Measurements from ENCODE around the gene TERC. TPM values are rescaled to one million over a fixed set of nuclear protein-coding genes. Genes with fewer than 3 reads are reported as not detected.

Gene TERC
- total and polyA plus RNA-seq, 4 experiments from 2014 or later, result 0.53 to 15.7 (median 15.6) TPM; not detected in 1

GRCh38 chr3:169758359-169758994 lies 6.4 kb downstream of the TERC start:
- peaks cover 0 to 1% (median 0%) of the 10 kb centered on the region in 8 donors for H3K9me3 Mint-ChIP-seq
- DNase-seq, result no peak
- Histone ChIP-seq H3K27me3 (ENCODE audit: insufficient read depth, low read length) (no peaks in the 10 kb centered on the region), H3K4me1 (ENCODE audit: insufficient read depth, low read length) (peaks cover 27% of the 10 kb centered on the region), H3K36me3 (ENCODE audit: insufficient read depth, low read length) (no peaks in the 10 kb centered on the region), H3K4me3 (ENCODE audit: low read length in 2 of 2) (no peak overlapping the region), H3K9me3 (ENCODE audit: control insufficient read depth in 1 of 2, low read length in 2 of 2) (no peaks in the 10 kb centered on the region), H3K27ac (ENCODE audit: low read depth, low read length) (no peak overlapping the region)
- intact Hi-C loops (cut with micrococcal nuclease), result no loop called here
- peak overlapping the region in 2 of 7 donors; percentile 19 to 31 for H3K27ac Mint-ChIP-seq
- H3K36me3 Mint-ChIP-seq, result peaks cover 0 to 1% of the 10 kb centered on the region in 2 donors
- ChIA-PET CTCF (ENCODE audit: partially characterized antibody) (no interaction called here), POLR2A (ENCODE audit: partially characterized antibody) (interaction anchor here (1.5 kb wide), 1 partner anchor 208 kb away, joined by 7 read pairs; the partner anchor contains the start of gene SEC62)
- H3K27me3 Mint-ChIP-seq, result peaks cover 0 to 1% of the 10 kb centered on the region in 2 donors
- H3K4me1 Mint-ChIP-seq, result peaks cover 12 to 24% (median 18%) of the 10 kb centered on the region in 4 donors
- H3K4me3 Mint-ChIP-seq, result no peak overlapping the region

GRCh38 chr3:169755488-169755887 lies 9.4 kb downstream of the TERC start:
- Mint-ChIP-seq H3K36me3 (no peaks in the 10 kb centered on the region), H3K4me3 (no peak overlapping the region), H3K27me3 (peaks cover 6% of the 10 kb centered on the region in 2 donors), H3K27ac (no peak overlapping the region), H3K4me1 (peaks cover 10 to 17% (median 11%) of the 10 kb centered on the region in 4 donors), H3K9me3 (no peaks in the 10 kb centered on the region)
- DNase-seq, result no peak
- POLR2A ChIA-PET (ENCODE audit: partially characterized antibody), result no interaction called here
- intact Hi-C loops (cut with micrococcal nuclease), result no loop called here
- Histone ChIP-seq H3K36me3 (ENCODE audit: insufficient read depth, low read length) (no peaks in the 10 kb centered on the region), H3K4me3 (ENCODE audit: low read length in 2 of 2) (no peak overlapping the region), H3K27me3 (ENCODE audit: insufficient read depth, low read length) (no peaks in the 10 kb centered on the region), H3K27ac (ENCODE audit: low read depth, low read length) (no peak overlapping the region), H3K9me3 (ENCODE audit: control insufficient read depth in 1 of 2, low read length in 2 of 2) (no peaks in the 10 kb centered on the region), H3K4me1 (ENCODE audit: insufficient read depth, low read length) (peaks cover 20% of the 10 kb centered on the region)
- CTCF ChIA-PET (ENCODE audit: partially characterized antibody), result no interaction called here

- Mint-ChIP-seq H3K9me3 (no peaks in the 10 kb centered on the region), H3K4me3 (no peak overlapping the region), H3K27ac (no peak overlapping the region), H3K27me3 (peaks cover 6% of the 10 kb centered on the region in 2 donors), H3K36me3 (no peaks in the 10 kb centered on the region), H3K4me1 (peaks cover 9 to 14% (median 10%) of the 10 kb centered on the region in 4 donors)
- intact Hi-C loops (cut with micrococcal nuclease), result no loop called here
- Histone ChIP-seq H3K9me3 (ENCODE audit: control insufficient read depth in 1 of 2, low read length in 2 of 2) (no peaks in the 10 kb centered on the region), H3K36me3 (ENCODE audit: insufficient read depth, low read length) (no peaks in the 10 kb centered on the region), H3K4me1 (ENCODE audit: insufficient read depth, low read length) (peaks cover 15% of the 10 kb centered on the region), H3K4me3 (ENCODE audit: low read length in 2 of 2) (no peak overlapping the region), H3K27ac (ENCODE audit: low read depth, low read length) (no peak overlapping the region), H3K27me3 (ENCODE audit: insufficient read depth, low read length) (no peaks in the 10 kb centered on the region)
- ChIA-PET CTCF (ENCODE audit: partially characterized antibody) (no interaction called here), POLR2A (ENCODE audit: partially characterized antibody) (interaction anchor here (0.9 kb wide), 1 partner anchor 10 kb away, joined by 4 read pairs; the partner anchor contains the start of gene TERC)
- DNase-seq, result no peak
Measured at GRCh38 chr3:169754711-169755110, 10.1 kb downstream of the TERC start.

- Mint-ChIP-seq H3K27me3 (peaks cover 23% of the 10 kb centered on the region in 2 donors), H3K4me1 (peaks cover 0 to 4% (median 0%) of the 10 kb centered on the region in 4 donors), H3K27ac (no peak overlapping the region), H3K9me3 (no peaks in the 10 kb centered on the region), H3K36me3 (no peaks in the 10 kb centered on the region), H3K4me3 (no peak overlapping the region)
- H3K9me3 ChIP-seq (ENCODE audit: control insufficient read depth in 1 of 2, low read length in 2 of 2), result no peaks in the 10 kb centered on the region
- CTCF ChIA-PET (ENCODE audit: partially characterized antibody), result no interaction called here
- no peaks in the 10 kb centered on the region for H3K4me1 ChIP-seq (ENCODE audit: insufficient read depth, low read length)
- H3K36me3 ChIP-seq (ENCODE audit: insufficient read depth, low read length), result no peaks in the 10 kb centered on the region
- DNase-seq, result no peak
- no peak overlapping the region for H3K27ac ChIP-seq (ENCODE audit: low read depth, low read length)
- intact Hi-C loops (cut with micrococcal nuclease), result no loop called here
- no peak overlapping the region for H3K4me3 ChIP-seq (ENCODE audit: low read length in 2 of 2)
- POLR2A ChIA-PET (ENCODE audit: partially characterized antibody), result no interaction called here
- no peaks in the 10 kb centered on the region for H3K27me3 ChIP-seq (ENCODE audit: insufficient read depth, low read length)
Measured at GRCh38 chr3:169751875-169752274, 13.0 kb downstream of the TERC start.

GRCh38 chr3:169750665-169751064 lies 14.2 kb downstream of the TERC start:
- Mint-ChIP-seq H3K4me1 (peaks cover 0 to 4% (median 0%) of the 10 kb centered on the region in 4 donors), H3K4me3 (no peak overlapping the region), H3K27me3 (peaks cover 29 to 32% of the 10 kb centered on the region in 2 donors)

GRCh38 chr3:169748670-169749069 lies 16.2 kb downstream of the TERC start:
- Mint-ChIP-seq H3K4me1 (peaks cover 0 to 4% (median 0%) of the 10 kb centered on the region in 4 donors), H3K27ac (no peak overlapping the region), H3K9me3 (no peaks in the 10 kb centered on the region), H3K27me3 (peaks cover 29 to 31% of the 10 kb centered on the region in 2 donors), H3K36me3 (no peaks in the 10 kb centered on the region), H3K4me3 (no peak overlapping the region)
- H3K4me3 ChIP-seq (ENCODE audit: low read length in 2 of 2), result no peak overlapping the region
- H3K9me3 ChIP-seq (ENCODE audit: control insufficient read depth in 1 of 2, low read length in 2 of 2), result no peaks in the 10 kb centered on the region
- H3K27me3 ChIP-seq (ENCODE audit: insufficient read depth, low read length), result no peaks in the 10 kb centered on the region
- H3K36me3 ChIP-seq (ENCODE audit: insufficient read depth, low read length), result no peaks in the 10 kb centered on the region
- DNase-seq, result no peak
- POLR2A ChIA-PET (ENCODE audit: partially characterized antibody), result no interaction called here
- intact Hi-C loops (cut with micrococcal nuclease), result loop anchor here (10.0 kb wide), 1 partner anchor 884 kb away; no protein-coding TSS in a partner anchor
- no peak overlapping the region for H3K27ac ChIP-seq (ENCODE audit: low read depth, low read length)
- CTCF ChIA-PET (ENCODE audit: partially characterized antibody), result no interaction called here
- no peaks in the 10 kb centered on the region for H3K4me1 ChIP-seq (ENCODE audit: insufficient read depth, low read length)

More at GRCh38 chr3:169750665-169751064, 14.2 kb downstream of the TERC start:
- intact Hi-C loops (cut with micrococcal nuclease), result no loop called here
- no peaks in the 10 kb centered on the region for H3K9me3 Mint-ChIP-seq
- Histone ChIP-seq H3K27me3 (ENCODE audit: insufficient read depth, low read length) (no peaks in the 10 kb centered on the region), H3K4me1 (ENCODE audit: insufficient read depth, low read length) (no peaks in the 10 kb centered on the region), H3K36me3 (ENCODE audit: insufficient read depth, low read length) (no peaks in the 10 kb centered on the region), H3K27ac (ENCODE audit: low read depth, low read length) (no peak overlapping the region), H3K9me3 (ENCODE audit: control insufficient read depth in 1 of 2, low read length in 2 of 2) (no peaks in the 10 kb centered on the region), H3K4me3 (ENCODE audit: low read length in 2 of 2) (no peak overlapping the region)
- no peak for DNase-seq
- H3K27ac Mint-ChIP-seq, result no peak overlapping the region
- CTCF ChIA-PET (ENCODE audit: partially characterized antibody), result no interaction called here
- H3K36me3 Mint-ChIP-seq, result no peaks in the 10 kb centered on the region
- POLR2A ChIA-PET (ENCODE audit: partially characterized antibody), result no interaction called here

GRCh38 chr3:169746924-169747323 lies 17.9 kb downstream of the TERC start:
- ChIA-PET POLR2A (ENCODE audit: partially characterized antibody) (no interaction called here), CTCF (ENCODE audit: partially characterized antibody) (no interaction called here)
- H3K4me3 Mint-ChIP-seq, result no peak overlapping the region
- peaks cover 0 to 4% (median 0%) of the 10 kb centered on the region in 4 donors for H3K4me1 Mint-ChIP-seq
- Histone ChIP-seq H3K4me3 (ENCODE audit: low read length in 2 of 2) (no peak overlapping the region), H3K4me1 (ENCODE audit: insufficient read depth, low read length) (no peaks in the 10 kb centered on the region), H3K27me3 (ENCODE audit: insufficient read depth, low read length) (no peaks in the 10 kb centered on the region), H3K9me3 (ENCODE audit: control insufficient read depth in 1 of 2, low read length in 2 of 2) (no peaks in the 10 kb centered on the region), H3K27ac (ENCODE audit: low read depth, low read length) (no peak overlapping the region), H3K36me3 (ENCODE audit: insufficient read depth, low read length) (no peaks in the 10 kb centered on the region)
- H3K27me3 Mint-ChIP-seq, result peaks cover 25 to 30% of the 10 kb centered on the region in 2 donors
- no peak for DNase-seq
- no peaks in the 10 kb centered on the region for H3K9me3 Mint-ChIP-seq
- H3K27ac Mint-ChIP-seq, result no peak overlapping the region
- no peaks in the 10 kb centered on the region for H3K36me3 Mint-ChIP-seq
- intact Hi-C loops (cut with micrococcal nuclease), result loop anchor here (10.0 kb wide), 1 partner anchor 882 kb away; no protein-coding TSS in a partner anchor

Data from CD4-positive, alpha-beta memory T cell (primary cell).